Left colon (tissue), 2 donors: Measurements from ENCODE around the gene SYTL2. TPM values are rescaled to one million over a fixed set of nuclear protein-coding genes. Genes with fewer than 3 reads are reported as not detected.
"Not testable (repeated sequence)": the region's sequence is repeated elsewhere in the genome, so short reads cannot be mapped to it uniquely, and the experiment has no call there.

Experiments used
- ATAC-seq: fragments of 200-7000 bp; cut with Tn5 transposase; one replicate; pipeline ENCODE4 v1.9.1; 2020; ENCODE audit warnings: mild to moderate bottlenecking, moderate library complexity
- DNase-seq, 2 donors: peaks; one replicate each; pipeline ENCODE4 v3.0.0-alpha.2; 2020
- intact Hi-C, 2 donors: fragments of 100-400 bp; cut with DNase I in 1 of 2; cut with micrococcal nuclease in 1 of 2; formaldehyde crosslinking; loops; one replicate each; pipeline versions ENCODE4 v1.11.2 to v1.14.0; 2022; cut with DNase I, micrococcal nuclease
- long read RNA-seq: library from polyadenylated mRNA; unstranded; transcript quantifications from one replicate; pipeline ENCODE4 v2.0.0, GENCODE V29; 2021
- total RNA-seq, 2 donors: library from RNA; stranded (reverse); fragmentation: NEBNext Ultra II Directional; extraction: Animal tissue kit (Norgen Biotek cat#: 25700); gene quantifications; one replicate each; pipeline ENCODE4 v1.2.1, GENCODE V29; 2021
- donor health status: DM: no; HTN: no; CAD: no.
- donor health status: DM: yes; HTN: yes; CAD: no.

SYTL2 gene, protein sequence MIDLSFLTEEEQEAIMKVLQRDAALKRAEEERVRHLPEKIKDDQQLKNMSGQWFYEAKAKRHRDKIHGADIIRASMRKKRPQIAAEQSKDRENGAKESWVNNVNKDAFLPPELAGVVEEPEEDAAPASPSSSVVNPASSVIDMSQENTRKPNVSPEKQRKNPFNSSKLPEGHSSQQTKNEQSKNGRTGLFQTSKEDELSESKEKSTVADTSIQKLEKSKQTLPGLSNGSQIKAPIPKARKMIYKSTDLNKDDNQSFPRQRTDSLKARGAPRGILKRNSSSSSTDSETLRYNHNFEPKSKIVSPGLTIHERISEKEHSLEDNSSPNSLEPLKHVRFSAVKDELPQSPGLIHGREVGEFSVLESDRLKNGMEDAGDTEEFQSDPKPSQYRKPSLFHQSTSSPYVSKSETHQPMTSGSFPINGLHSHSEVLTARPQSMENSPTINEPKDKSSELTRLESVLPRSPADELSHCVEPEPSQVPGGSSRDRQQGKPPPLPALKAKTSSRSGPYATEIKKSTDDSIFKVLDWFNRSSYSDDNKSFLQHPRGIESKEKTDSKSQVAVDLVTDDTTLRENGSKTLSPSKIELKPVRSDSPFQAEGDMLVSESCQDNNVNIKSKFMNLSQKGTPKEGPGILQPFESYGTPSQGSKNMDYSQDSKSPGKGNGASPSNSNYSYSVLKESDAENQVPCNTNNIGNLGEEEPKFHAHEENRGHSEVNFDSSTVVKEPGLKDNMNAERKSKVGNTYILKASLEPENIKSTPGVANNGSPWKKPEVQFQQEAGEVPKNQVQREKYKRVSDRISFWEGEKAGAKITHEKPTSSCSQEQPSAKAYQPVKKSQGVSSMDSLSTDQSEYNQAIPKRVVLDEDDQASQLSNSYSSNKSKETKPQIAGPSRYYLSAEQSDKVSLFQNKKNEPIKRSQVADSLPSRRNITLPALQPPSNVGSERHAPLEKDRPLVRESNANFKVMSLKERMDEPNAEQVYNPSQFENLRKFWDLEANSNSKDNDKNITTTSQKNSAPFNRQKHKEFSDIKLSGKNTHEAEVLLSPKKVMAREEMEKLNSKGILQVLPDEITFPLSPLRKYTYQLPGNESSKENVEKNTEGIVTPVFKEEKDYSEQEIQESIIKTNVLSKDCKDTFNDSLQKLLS (N-terminal part only)
- 100 to 1,000 TPM; 300 to 306 TPM for total RNA-seq
- long read RNA-seq, full-length matches to known transcripts: 17 of 59 reads
- long read RNA-seq, partial matches to known transcripts: 18 of 59 reads
- long read RNA-seq, other reads (novel, unspliced or antisense): 24 of 59 reads

DNA sequence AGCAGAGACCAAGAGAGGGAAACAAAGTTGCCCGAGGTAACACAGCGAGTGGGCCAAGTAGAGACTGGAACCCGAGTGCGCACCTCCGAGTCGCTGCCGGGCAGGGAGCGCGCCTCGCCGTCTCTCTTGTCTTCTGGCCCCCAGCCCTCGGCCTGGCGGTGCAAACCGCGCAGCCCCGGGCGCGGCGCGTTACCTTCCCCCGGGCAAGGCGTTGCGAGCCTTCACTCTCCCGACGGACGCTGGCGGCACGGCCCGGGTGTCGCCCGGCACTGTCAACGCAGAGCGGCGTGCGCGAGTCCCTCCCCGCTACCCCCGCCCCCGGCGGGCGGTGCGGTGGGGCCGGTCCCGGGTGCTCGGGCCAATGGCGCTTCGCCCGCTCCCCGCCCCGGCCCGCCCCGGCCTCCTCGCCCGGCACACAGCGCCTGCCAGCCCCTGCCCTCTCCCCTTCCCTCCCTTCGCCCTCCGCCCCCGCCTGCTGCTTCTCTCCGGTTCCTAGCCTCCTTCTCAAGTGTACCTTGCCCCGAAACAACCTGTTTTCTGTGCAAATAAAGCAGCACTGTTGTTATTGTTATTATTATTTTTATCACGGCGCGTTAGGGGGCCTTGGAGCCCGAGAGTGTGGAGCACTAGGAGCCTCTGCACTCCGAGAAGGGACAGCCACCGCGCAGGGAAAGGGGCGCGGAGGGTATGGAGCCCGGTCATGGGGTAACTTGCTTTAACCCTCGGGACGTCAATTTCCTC, at the start of gene SYTL2:
Gene SYTL2, minus strand, starts transcription at position 271 of the 741 bp plus-strand sequence. CDS start 53,416 bp downstream, outside the sequence.
- intact Hi-C loops: no loop called here
- DNase-seq (peak; percentile 86 to 88), ATAC-seq (peak; percentile 85)

DNA sequence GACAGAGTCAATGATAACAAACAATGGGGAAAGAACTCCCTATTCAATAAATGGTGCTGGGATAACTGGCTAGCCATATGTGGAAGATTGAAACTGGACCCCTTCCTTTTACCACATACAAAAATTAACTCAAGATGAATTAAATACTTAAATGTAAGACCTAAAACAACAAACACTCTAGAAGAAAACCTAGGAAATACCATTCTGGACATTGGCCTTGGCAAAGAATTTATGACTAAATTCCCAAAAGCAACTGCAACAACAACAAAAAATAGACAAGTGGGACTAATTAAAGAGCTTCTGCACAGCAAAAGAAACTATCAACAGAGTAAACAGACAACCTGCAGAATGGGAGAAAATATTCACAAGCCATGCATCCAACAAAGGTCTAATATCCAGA, 48.6 kb upstream of the SYTL2 start:
- not testable (repeated sequence) for DNase-seq, ATAC-seq
- intact Hi-C loops: loop anchor here in 1 of 2 donors (10.0 kb wide), 1 partner anchor 355 kb away; no protein-coding TSS in a partner anchor

DNA sequence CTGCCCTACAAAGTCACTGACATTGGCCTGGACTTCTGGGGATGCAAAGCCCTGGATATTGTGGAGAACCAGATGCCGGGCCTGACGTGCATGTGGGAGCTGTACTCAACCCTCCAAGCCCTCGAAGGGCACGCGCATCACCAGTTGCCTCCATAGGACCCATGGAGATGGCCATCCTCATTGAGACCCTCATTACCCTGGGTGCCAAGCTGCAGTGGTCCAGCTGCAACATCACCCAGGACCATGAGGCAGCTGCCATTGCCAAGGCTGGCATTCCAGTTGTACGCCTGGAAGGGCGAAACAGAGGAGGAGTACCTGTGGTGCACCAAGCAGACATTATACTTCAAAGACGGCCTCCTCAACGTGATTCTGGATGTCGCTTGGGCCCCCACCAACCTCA, 46.2 kb upstream of the SYTL2 start:
- intact Hi-C loops: loop anchor here in 1 of 2 donors (10.0 kb wide), 1 partner anchor 358 kb away; no protein-coding TSS in a partner anchor
- no peak for ATAC-seq
- no peak for DNase-seq

DNA sequence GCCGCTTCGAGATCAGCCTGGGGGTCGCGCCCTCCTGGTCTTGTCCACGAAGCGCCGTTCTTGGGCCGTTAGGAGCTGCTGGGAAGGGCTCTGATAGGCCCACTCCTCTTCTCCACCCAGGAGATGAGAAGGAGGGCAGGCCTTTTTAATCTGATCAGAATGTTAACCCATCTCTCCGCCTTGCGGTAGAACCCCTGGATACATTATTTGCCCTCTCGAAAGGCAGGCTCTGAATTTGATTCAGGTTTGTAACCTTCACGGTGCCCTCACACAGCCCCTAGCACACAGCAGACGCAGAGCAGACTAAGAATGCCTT, 44.4 kb upstream of the SYTL2 start, which contains the start of gene CCDC83:
Gene CCDC83, plus strand, starts transcription at position 43 of the 316 bp plus-strand sequence. CDS start 9,741 bp downstream, outside the sequence.
- DNase-seq: no peak
- intact Hi-C loops: loop anchor here in 1 of 2 donors (10.0 kb wide), 1 partner anchor 360 kb away; no protein-coding TSS in a partner anchor
- no peak for ATAC-seq

DNA sequence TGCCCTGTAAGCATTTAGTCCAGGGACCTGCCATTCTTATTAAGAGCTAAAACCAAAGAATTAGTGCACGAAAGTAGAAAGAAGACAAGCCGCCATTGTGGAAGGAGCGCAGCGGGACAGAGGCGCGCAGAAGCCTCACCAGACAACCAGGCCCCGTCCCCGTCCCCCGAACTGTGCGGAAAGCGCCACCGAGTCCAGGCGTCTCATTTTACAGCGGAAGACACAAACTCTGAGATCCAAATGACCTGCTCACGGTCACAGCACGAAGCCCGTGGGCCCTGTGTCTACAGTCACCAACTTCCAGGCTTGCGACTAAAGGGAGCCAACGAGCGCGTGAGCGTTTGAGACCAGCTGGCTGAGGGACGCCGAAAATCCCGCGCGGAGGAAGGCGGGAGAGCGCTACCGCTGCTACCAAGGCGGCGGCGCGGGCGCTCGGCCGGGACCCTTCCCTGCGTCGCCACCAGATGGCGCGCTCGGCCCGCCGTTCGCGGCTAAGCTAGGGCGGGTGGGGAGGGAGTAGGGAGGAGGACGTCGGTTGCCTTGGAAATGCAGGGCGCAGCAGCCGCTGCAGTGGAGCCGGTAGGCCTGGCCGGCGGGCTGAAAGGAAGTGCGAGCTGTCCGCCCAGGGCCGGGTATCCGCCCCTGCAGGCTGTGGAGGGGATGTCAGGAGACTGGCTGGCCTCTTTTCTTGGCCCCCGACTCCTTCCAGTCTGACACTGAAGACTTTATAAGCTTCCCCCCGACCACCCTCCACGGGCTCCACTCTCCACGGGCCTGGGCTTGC, 43.8 kb upstream of the SYTL2 start:
- ATAC-seq (peak; percentile 97), DNase-seq (peak; percentile 93 to 95)
- intact Hi-C loops: loop anchor here in 1 of 2 donors (10.0 kb wide), 1 partner anchor 360 kb away; no protein-coding TSS in a partner anchor

DNA sequence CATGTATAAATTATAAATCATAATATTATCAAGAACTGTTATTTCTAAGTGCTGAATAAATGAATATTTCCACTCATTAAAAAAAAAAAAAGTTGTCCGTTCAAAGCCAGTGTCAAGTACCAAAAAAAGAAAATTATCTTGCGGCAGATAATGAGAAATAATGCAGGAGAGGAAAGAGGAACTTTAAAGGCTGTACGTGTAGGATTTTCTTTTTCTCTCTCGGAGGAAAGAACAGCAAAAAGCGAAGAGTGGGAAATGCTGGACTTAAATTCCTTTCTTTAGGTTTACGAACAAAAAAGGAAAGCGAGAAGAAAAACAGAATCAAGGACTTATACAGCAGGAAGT, 43.2 kb upstream of the SYTL2 start:
- intact Hi-C loops: loop anchor here in 1 of 2 donors (10.0 kb wide), 1 partner anchor 361 kb away; no protein-coding TSS in a partner anchor
- no peak for ATAC-seq
- no peak for DNase-seq

DNA sequence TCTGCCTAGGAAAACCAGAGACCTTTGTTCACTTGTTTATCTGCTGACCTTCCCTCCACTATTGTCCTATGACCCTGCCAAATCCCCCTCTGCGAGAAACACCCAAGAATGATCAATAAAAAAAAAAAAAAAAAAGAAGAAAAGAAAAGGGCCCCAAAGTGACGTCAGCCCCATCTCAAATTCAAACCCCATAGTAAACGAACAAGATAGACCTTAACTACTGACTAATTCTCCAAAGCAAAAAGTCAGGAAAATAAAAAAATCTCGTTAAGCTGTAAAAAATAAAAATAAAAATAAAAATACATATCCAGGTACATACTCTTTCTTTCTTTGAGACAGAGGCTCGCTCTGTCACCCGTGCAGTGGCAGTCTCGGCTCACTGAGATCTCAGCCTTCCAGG, 42.6 kb upstream of the SYTL2 start:
- ATAC-seq, DNase-seq: not testable (repeated sequence)
- intact Hi-C loops: loop anchor here in 1 of 2 donors (10.0 kb wide), 1 partner anchor 361 kb away; no protein-coding TSS in a partner anchor

DNA sequence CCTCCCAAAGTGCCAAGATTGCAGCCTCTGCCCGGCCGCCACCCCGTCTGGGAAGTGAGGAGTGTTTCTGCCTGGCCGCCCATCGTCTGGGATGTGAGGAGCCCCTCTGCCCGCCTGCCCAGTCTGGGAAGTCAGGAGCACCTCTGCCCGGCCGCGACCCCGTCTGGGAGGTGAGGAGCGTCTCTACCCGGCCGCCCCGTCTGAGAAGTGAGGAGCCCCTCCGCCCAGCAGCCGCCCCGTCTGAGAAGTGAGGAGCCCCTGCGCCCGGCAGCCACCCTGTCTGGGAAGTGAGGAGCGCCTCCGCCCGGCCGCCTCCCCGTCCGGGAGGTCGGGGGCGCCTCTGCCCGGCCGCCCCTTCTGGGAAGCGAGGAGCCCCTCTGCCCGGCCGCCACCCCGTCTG, 41.8 kb upstream of the SYTL2 start:
- not testable (repeated sequence) for ATAC-seq, DNase-seq
- intact Hi-C loops: loop anchor here in 1 of 2 donors (10.0 kb wide), 1 partner anchor 362 kb away; no protein-coding TSS in a partner anchor

DNA sequence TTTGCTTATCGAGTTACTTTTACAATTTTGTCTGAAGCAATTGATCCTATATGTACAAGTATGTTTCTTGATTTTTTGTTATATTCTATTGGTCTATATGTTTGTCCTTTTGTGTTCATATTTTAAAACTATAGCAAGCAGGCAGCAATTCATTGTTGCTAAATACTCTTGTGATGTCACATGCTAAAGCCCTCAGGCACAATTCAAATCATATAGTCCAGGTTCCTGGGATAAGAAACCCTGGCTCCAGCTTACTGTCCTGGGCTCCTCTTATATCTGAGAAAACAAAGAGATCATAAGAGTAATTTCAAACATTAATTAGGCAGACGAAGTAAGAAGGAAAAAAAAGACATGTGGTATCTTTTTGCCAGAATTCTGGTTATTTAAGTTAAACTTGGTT, 37.6 kb upstream of the SYTL2 start:
- no peak for DNase-seq
- intact Hi-C loops: no loop called here
- no peak for ATAC-seq

DNA sequence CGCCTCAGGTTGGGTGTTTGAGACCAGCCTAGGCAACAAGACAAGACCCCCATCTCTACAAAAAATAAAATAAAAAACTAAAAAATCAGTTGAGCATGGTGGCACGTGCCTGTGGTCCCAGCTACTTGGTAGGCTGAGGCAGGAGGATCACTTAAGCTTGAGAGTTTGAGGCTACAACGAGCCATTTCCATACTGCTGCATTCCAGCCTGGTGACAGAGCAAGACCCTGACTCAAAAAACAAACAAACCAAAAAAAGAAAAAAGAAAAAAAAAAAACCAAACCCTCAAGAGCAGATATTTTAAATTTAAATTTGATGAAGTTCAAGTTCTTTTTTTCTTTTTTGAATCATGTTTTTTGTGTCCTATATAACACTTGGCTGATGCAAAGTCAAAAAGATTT, 37.1 kb upstream of the SYTL2 start:
- ATAC-seq: no peak
- intact Hi-C loops: no loop called here
- no peak for DNase-seq

DNA sequence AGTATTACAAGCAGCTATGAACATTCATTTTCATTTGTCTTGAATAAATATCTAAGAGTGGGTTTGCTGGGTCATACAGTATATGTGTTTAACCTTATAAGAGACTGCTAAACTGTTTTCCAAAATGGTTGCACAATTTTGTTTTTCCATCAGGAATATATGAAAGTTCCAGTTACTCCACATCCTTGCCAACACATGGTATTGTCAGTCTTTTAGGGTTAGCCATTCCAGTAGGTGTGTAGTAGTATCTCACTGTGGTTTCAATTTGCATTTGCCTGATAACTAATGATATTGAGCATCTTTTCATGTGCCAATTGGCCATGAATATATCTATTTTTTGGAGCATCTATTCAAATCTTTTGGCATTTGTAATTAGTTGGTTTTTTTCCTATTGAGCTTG, 36.5 kb upstream of the SYTL2 start:
- DNase-seq (no peak), ATAC-seq (no peak)
- intact Hi-C loops: no loop called here

DNA sequence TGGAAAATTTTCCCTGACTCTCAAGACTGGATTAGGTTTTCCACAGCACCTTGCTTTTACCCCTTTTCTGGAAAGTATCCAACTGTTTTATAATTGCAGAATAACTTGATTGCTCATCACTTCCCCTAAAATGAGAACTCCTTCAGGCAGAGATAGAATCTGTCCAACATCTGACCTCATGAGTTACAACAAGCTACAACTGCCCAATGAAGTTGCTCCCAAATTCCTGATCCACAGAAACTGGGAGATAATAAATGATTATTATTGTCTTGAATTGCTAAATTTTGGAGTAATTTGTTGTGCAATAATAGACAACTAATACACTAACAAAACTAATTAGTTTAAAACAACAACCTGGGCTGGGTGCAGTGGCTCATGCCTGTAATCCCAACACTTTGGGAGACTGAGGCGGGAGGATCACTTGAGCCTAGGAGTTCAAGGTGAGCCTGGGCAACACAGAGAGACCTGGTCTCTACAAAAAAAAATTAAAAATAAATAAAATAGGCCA, 34.2 kb upstream of the SYTL2 start:
- ATAC-seq (no peak), DNase-seq (no peak)
- intact Hi-C loops: no loop called here

DNA sequence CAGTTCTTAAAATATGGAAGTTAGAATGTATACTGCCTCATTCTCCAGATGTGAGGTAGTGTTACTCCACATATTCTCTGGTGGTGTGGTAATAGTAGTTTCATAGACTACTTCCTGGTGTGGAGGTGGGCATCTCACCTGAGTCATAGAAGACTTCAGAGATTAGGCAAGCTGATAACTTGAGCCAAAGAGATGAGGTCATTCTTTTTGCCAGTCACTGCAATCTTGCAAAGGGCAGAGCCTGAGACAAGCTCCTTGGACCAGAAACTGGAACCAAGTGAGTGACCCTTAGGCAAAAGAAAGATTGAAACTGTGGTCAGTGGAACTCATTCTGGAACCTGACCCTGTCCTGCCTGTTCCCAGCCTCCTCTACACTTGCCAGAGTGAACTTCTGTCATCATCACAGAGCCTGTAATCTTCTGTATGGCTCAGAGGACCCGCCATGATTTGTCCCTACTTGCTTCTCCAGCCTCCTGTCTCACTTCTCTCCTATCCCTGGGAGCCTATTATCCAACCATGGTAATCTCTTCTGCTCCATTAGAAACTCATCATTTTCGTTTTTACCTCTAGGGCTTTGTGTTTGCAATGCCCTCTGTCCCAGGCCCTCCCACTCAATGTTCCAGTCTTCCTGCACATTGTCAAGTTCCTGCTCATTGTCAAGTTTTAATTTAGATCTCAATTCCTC, 33.6 kb upstream of the SYTL2 start:
- intact Hi-C loops: no loop called here
- peak; percentile 96 for ATAC-seq

DNA sequence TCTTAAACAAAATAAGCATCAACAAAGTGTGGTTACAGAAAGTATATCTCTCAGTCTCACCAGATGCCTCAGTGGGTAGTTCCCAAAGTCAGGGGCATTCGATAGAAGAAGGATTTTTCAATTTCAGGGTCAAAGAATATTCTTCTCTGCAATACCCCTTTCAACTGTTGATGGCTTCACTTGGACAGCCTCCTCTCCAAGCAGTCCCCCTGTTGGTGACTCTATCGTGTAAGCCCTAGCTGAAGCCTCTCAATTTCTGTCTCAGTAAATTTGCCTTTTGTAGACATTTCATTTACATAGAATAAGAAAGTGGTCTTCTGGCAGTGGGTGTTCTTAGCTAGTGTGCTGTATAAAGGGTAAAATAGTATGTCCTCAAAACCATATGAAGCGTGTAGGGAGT, 33.0 kb upstream of the SYTL2 start:
- DNase-seq (no peak), ATAC-seq (no peak)
- intact Hi-C loops: no loop called here

More for the DNA sequence above, 33.6 kb upstream of the SYTL2 start:
- DNase-seq: no peak

DNA sequence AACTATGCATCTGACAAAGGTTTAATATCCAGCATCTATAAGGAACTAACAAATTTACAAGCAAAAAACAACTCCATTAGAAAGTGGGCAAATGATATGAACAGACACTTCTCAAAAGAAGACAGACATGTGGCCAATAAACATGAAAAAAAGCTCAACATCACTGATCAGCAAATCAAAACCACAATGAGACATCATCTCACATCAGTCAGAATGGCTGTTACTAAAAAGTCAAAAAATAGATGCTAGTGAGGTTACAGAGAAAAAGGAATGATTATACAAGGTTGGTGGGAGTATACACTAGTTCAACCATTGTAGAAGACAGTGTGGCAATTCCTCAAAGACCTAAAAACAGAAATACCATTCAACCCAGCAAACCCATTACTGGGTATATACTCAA, 30.0 kb upstream of the SYTL2 start:
- not testable (repeated sequence) for ATAC-seq

DNA sequence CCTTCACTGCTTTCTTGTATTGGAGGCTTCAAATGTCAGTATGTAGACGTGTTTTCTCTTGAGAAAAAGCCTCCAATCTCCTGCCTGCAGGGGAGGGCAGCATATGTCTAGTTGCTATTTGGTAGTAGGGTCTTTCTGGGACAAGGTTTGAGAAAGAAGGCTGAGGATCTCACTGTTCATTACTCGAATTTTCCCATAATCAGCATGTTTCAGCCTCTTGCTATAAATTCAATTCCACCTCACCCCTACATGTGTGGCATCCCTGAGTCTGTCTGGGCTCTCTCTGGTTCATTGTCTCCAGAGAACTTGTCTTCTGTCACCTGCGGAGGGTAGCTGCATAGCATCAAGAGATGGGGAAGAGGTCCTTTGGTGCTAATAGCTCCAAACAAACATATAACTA, 24.8 kb upstream of the SYTL2 start:
- DNase-seq (no peak), ATAC-seq (no peak)
- intact Hi-C loops: no loop called here

More for the DNA sequence above, 30.0 kb upstream of the SYTL2 start:
- intact Hi-C loops, DNase-seq: not testable (repeated sequence)
